Fibroblast of lung (primary cell): Measurements from ENCODE around the gene LACC1. TPM values are rescaled to one million over a fixed set of nuclear protein-coding genes. Genes with fewer than 3 reads are reported as not detected.

Source experiments
- DNase-seq, 2 donors: peaks; one replicate each; pipeline versions ENCODE4 v3.0.0 to v3.0.0-alpha.2; 2010; ENCODE audit warnings: low read depth in 2 of 2
- H2AFZ ChIP-seq: 2 replicates; pipeline ENCODE4 v1.5.1; 2012; ENCODE audit warnings: low read length, control low read depth, inconsistent platforms
- H3K27ac ChIP-seq: 2 replicates; pipeline ENCODE4 v1.5.1; 2011; ENCODE audit warnings: low read length, control low read depth; ENCODE audit not compliant: insufficient read depth
- H3K27me3 ChIP-seq: 2 replicates; pipeline ENCODE4 v1.5.1; 2011; ENCODE audit warnings: mild to moderate bottlenecking, low read length; ENCODE audit not compliant: control insufficient read depth, insufficient read depth
- H3K36me3 ChIP-seq: 2 replicates; pipeline ENCODE4 v1.5.1; 2011; ENCODE audit warnings: low read length; ENCODE audit not compliant: control insufficient read depth, insufficient read depth
- H3K4me1 ChIP-seq: 2 replicates; pipeline ENCODE4 v1.5.1; 2011; ENCODE audit warnings: low read length; ENCODE audit not compliant: control insufficient read depth, insufficient read depth; ENCODE audit errors: extremely low read depth
- H3K4me2 ChIP-seq: 2 replicates; pipeline ENCODE4 v1.5.1; 2011; ENCODE audit warnings: low read length, control low read depth; ENCODE audit not compliant: insufficient read depth; ENCODE audit errors: extremely low read depth
- H3K4me3 ChIP-seq, 4 experiments: fragments of 200-600 bp in 1 of 4; sonication (generic) in 1 of 4; replicated peaks in 1 of 4; 2 replicates each; pipeline ENCODE4 v1.5.1; 2011 to 2016; ENCODE audit warnings: low read length in 4 of 4, low read depth in 3 of 4, mild to moderate bottlenecking in 3 of 4, control low read depth in 2 of 4, inconsistent platforms in 1 of 4, mixed read lengths in 1 of 4; ENCODE audit not compliant: insufficient read depth in 1 of 4; ENCODE audit errors: control extremely low read depth in 1 of 4
- H3K79me2 ChIP-seq: 2 replicates; pipeline ENCODE4 v1.5.1; 2012; ENCODE audit warnings: mild to moderate bottlenecking, low read length, inconsistent platforms; ENCODE audit not compliant: control insufficient read depth, insufficient read depth
- H3K9ac ChIP-seq: 2 replicates; pipeline ENCODE4 v1.5.1; 2011; ENCODE audit warnings: mild to moderate bottlenecking, low read length, control low read depth; ENCODE audit not compliant: insufficient read depth
- H3K9me3 ChIP-seq: 2 replicates; pipeline ENCODE4 v1.5.1; 2012; ENCODE audit warnings: low read depth, low read length; ENCODE audit not compliant: control insufficient read depth, insufficient read depth
- H4K20me1 ChIP-seq: 2 replicates; pipeline ENCODE4 v1.5.1; 2011; ENCODE audit warnings: low read length; ENCODE audit not compliant: control insufficient read depth, insufficient read depth; ENCODE audit errors: extremely low read depth
- EZH2 ChIP-seq: IDR thresholded peaks from 2 replicates; pipeline ENCODE4 v1.5.1; 2012; ENCODE audit warnings: low read length, control low read depth, mild to moderate bottlenecking; ENCODE audit errors: missing control alignments
- polyA plus RNA-seq, 2 donors: library from polyadenylated mRNA; depleted of rRNA in 1 of 2; stranded (reverse) in 1 of 2; unstranded in 1 of 2; fragments of >200 nt; gene quantifications; 2 replicates each; pipeline ENCODE4 v1.2.1, GENCODE V29; 2011 to 2012; ENCODE audit warnings: missing spikeins in 1 of 2
- total RNA-seq: library from RNA; depleted of rRNA; stranded (reverse); fragments of >200 nt; gene quantifications from 2 replicates; pipeline ENCODE4 v1.2.1, GENCODE V29; 2014
- TF ChIP-seq, protein P1 (sequence below), 2 donors: IDR thresholded peaks in 1 of 2; conservative IDR thresholded peaks in 1 of 2; 1 replicate in 1 of 2; 2 replicates in 1 of 2; pipeline ENCODE4 v1.5.1; 2011 to 2012; ENCODE audit warnings: low read length in 2 of 2, control low read depth in 1 of 2, inconsistent platforms in 1 of 2, low read depth in 1 of 2, mild to moderate bottlenecking in 1 of 2

The LACC1 gene
- total and polyA plus RNA-seq, 2 donors (not counting 1 experiment from before 2014, with no cell fraction given), result 6.9 to 8.9 TPM

DNA sequence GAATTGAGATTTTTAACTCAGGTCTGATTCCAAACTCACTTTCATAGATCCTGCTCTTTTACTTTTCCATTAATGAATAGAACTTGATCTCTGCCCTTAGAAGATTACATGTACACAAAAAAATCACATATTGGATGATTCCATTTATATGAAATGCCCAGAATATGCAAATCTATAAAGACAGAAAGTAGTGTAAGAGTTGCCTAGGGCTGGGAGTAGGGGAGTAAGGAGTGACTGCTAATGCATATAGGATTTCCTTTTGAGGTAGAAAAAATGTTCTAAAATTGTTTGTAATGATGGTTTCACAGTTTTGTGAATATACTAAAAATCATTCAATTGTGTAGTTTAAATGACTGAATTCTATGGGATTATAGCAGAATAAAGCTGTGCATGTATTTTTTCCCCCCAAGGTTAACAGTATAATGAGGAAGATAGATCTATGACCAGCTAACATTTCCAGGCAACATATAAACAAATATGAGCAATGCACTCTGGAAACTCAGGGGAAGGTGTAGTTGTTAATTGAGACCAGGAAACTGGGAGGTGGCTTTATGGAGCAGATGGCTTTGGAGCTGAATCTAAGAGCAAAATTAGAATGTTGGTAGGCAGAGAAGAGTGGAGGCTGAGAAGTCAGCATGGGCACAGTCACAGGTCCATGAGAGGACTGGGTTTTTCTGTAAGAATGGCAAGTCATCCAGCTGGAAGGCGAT, 41.4 kb downstream of the LACC1 start:
- Histone ChIP-seq H3K4me3 (no peak overlapping the region), H2AFZ (no peak overlapping the region), H3K9ac (no peak overlapping the region), H3K79me2 (no peaks in the 10 kb centered on the region), H3K36me3 (no peaks in the 10 kb centered on the region), H4K20me1 (no peaks in the 10 kb centered on the region), H3K4me2 (no peak overlapping the region), H3K27me3 (no peaks in the 10 kb centered on the region), H3K4me1 (no peaks in the 10 kb centered on the region), H3K27ac (no peak overlapping the region), H3K9me3 (no peaks in the 10 kb centered on the region)
- TF ChIP-seq, protein P1, sequence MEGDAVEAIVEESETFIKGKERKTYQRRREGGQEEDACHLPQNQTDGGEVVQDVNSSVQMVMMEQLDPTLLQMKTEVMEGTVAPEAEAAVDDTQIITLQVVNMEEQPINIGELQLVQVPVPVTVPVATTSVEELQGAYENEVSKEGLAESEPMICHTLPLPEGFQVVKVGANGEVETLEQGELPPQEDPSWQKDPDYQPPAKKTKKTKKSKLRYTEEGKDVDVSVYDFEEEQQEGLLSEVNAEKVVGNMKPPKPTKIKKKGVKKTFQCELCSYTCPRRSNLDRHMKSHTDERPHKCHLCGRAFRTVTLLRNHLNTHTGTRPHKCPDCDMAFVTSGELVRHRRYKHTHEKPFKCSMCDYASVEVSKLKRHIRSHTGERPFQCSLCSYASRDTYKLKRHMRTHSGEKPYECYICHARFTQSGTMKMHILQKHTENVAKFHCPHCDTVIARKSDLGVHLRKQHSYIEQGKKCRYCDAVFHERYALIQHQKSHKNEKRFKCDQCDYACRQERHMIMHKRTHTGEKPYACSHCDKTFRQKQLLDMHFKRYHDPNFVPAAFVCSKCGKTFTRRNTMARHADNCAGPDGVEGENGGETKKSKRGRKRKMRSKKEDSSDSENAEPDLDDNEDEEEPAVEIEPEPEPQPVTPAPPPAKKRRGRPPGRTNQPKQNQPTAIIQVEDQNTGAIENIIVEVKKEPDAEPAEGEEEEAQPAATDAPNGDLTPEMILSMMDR (conservative IDR thresholded peaks at IDR 0.05 in 1 of 2, IDR thresholded peaks at IDR 0.05 in 1 of 2; ENCODE audit: low read depth in 1 of 2, low read length in 2 of 2), result no peak
- TF ChIP-seq EZH2, result no peak
- no peak for DNase-seq

DNA sequence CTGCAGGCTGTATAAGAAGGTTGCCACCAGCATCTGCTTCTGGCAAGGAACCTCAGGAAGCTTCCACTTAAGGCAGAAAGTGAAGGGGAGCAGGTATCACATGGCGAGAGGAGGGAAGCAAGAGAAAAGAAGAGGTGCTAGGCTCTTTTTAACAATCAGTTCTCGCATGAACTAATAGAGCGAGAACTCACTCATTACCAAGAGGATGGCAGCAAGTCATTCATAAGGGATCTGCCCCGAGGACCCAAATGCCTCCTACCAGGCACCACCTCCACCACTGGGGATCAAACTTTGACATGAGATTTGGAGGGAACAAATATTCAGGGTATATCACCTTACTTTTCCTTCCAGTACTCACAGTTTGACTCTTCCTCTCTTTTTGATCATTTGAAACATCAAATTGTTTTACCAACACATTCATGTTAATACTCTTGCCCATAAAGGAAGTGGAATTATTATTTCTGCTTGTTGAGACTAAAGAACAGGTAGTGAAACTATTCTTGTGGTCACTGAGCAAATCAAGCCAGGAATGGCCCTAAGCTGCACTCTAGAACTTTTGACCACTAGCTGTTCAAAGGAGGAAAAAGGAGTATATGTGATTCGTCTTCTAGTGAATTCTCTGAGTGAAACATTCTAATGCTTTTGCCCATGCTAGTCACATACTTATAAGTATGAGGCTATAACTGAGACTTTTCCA, 45.0 kb downstream of the LACC1 start:
- Histone ChIP-seq H4K20me1 (no peaks in the 10 kb centered on the region), H2AFZ (no peak overlapping the region), H3K4me3 (no peak overlapping the region), H3K4me2 (no peak overlapping the region), H3K79me2 (no peaks in the 10 kb centered on the region), H3K36me3 (no peaks in the 10 kb centered on the region), H3K9ac (no peak overlapping the region), H3K4me1 (no peaks in the 10 kb centered on the region), H3K27me3 (no peaks in the 10 kb centered on the region), H3K9me3 (no peaks in the 10 kb centered on the region), H3K27ac (no peak overlapping the region)
- TF ChIP-seq, protein P1 (conservative IDR thresholded peaks at IDR 0.05 in 1 of 2, IDR thresholded peaks at IDR 0.05 in 1 of 2; ENCODE audit: low read depth in 1 of 2, low read length in 2 of 2), result no peak
- no peak for TF ChIP-seq EZH2
- no peak for DNase-seq

DNA sequence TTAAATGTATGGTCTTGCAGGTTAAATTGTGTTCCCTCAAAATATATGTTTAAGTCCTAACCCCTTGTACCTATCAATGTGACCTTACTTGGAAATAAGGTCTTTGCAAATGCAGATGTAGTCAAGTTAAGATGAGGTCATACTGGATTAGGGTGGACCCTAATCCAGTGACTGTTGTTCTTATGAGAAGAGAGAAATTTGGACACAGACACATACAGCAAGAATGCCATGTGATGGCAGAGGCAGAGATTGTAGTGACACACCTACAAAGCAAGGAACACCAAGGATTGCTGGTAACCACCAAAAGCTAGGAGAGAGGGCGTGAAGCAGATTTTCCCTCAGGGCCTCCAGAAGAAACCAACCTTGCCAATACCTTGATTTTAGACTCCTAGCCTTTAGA, 50.2 kb downstream of the LACC1 start:
- Histone ChIP-seq H3K4me1 (no peaks in the 10 kb centered on the region), H3K9ac (no peak overlapping the region), H3K4me2 (no peak overlapping the region), H3K79me2 (no peaks in the 10 kb centered on the region), H3K9me3 (no peaks in the 10 kb centered on the region), H2AFZ (no peak overlapping the region), H3K36me3 (no peaks in the 10 kb centered on the region), H3K27me3 (no peaks in the 10 kb centered on the region), H3K4me3 (no peak overlapping the region), H4K20me1 (no peaks in the 10 kb centered on the region), H3K27ac (no peak overlapping the region)
- TF ChIP-seq, protein P1 (conservative IDR thresholded peaks at IDR 0.05 in 1 of 2, IDR thresholded peaks at IDR 0.05 in 1 of 2; ENCODE audit: low read depth in 1 of 2, low read length in 2 of 2), result no peak
- TF ChIP-seq EZH2, result no peak
- DNase-seq, result no peak
